Kidney epithelial cell (primary cell): ENCODE results near the gene MEOX1. TPM values are rescaled to one million over a fixed set of nuclear protein-coding genes. Genes with fewer than 3 reads are reported as not detected.
"Not testable (repeated sequence)": the region's sequence is repeated elsewhere in the genome, so short reads cannot be mapped to it uniquely, and the experiment has no call there.

Source experiments
- DNase-seq: peaks from one replicate; pipeline ENCODE4 v3.0.0-alpha.2; 2010; ENCODE audit warnings: low read depth
- H3K27me3 ChIP-seq: 2 replicates; pipeline ENCODE4 v1.6.0; 2011; ENCODE audit warnings: low read length; ENCODE audit not compliant: control insufficient read depth, insufficient read depth
- H3K36me3 ChIP-seq: 2 replicates; pipeline ENCODE4 v1.5.1; 2011; ENCODE audit warnings: low read length; ENCODE audit not compliant: control insufficient read depth, insufficient read depth
- H3K4me3 ChIP-seq: 2 replicates; pipeline ENCODE4 v1.5.1; 2011; ENCODE audit warnings: low read depth, mild to moderate bottlenecking, control low read depth, low read length
- CTCF ChIP-seq: IDR thresholded peaks from 2 replicates; pipeline ENCODE4 v1.5.1; 2011; ENCODE audit warnings: mild to moderate bottlenecking, moderate library complexity, low read length, control low read depth, inconsistent platforms; ENCODE audit not compliant: insufficient read depth, poor library complexity, severe bottlenecking
- total RNA-seq: library from RNA; depleted of rRNA; stranded (reverse); fragments of >200 nt; gene quantifications from 2 replicates; pipeline ENCODE4 v1.2.3, GENCODE V29; 2015

Gene MEOX1
- total RNA-seq, 1 donor from 2014 or later: 2.6 TPM

GRCh38 chr17:43689814-43690213 is 28.1 kb upstream of the MEOX1 start:
- Histone ChIP-seq H3K4me3 (no peak overlapping the region), H3K27me3 (peaks cover 8% of the 10 kb centered on the region), H3K36me3 (no peaks in the 10 kb centered on the region)
- no peak for DNase-seq
- TF ChIP-seq CTCF: no peak

GRCh38 chr17:43689131-43689530 is 27.4 kb upstream of the MEOX1 start:
- no peak for DNase-seq
- H3K27me3 ChIP-seq: peaks cover 8% of the 10 kb centered on the region
- no peak for TF ChIP-seq CTCF

GRCh38 chr17:43686957-43687356 is 25.2 kb upstream of the MEOX1 start:
- H3K4me3 ChIP-seq, H3K36me3 ChIP-seq, DNase-seq, H3K27me3 ChIP-seq: not testable (repeated sequence)

More at GRCh38 chr17:43689131-43689530, 27.4 kb upstream of the MEOX1 start:
- no peaks in the 10 kb centered on the region for H3K36me3 ChIP-seq
- no peak overlapping the region for H3K4me3 ChIP-seq

- DNase-seq: no peak
- Histone ChIP-seq H3K27me3 (peaks cover 5% of the 10 kb centered on the region), H3K4me3 (no peak overlapping the region), H3K36me3 (no peaks in the 10 kb centered on the region)
- no peak for TF ChIP-seq CTCF
Observed at GRCh38 chr17:43683928-43684653, 22.4 kb upstream of the MEOX1 start.

- Histone ChIP-seq H3K36me3 (no peaks in the 10 kb centered on the region), H3K4me3 (no peak overlapping the region), H3K27me3 (no peaks in the 10 kb centered on the region)
- DNase-seq: no peak
- TF ChIP-seq CTCF: no peak
Observed at GRCh38 chr17:43680461-43680860, 18.7 kb upstream of the MEOX1 start.

GRCh38 chr17:43679911-43680310 is 18.2 kb upstream of the MEOX1 start:
- Histone ChIP-seq H3K36me3 (no peaks in the 10 kb centered on the region), H3K4me3 (no peak overlapping the region), H3K27me3 (no peaks in the 10 kb centered on the region)
- no peak for TF ChIP-seq CTCF
- DNase-seq: no peak
